NCI-H82 treated with DMSO at 0.1 percent for 48 hours (cell line): ENCODE data around the gene ATN1.

Experiments
- DNase-seq: peaks from one replicate; lab custom pipeline; 2025; ENCODE audit not compliant: unreplicated experiment; lab: John Stamatoyannopoulos, UW

Gene ATN1

GRCh38 chr12:6956021-6956727, 28.4 kb downstream of the ATN1 start:
- no peak for DNase-seq

GRCh38 chr12:6957151-6957701, 29.5 kb downstream of the ATN1 start:
- no peak for DNase-seq

- DNase-seq = no peak
Measured at GRCh38 chr12:6957741-6958608, 30.2 kb downstream of the ATN1 start.

- DNase-seq = no peak
Measured at GRCh38 chr12:6958609-6959057, 30.9 kb downstream of the ATN1 start.

- no peak for DNase-seq
Measured at GRCh38 chr12:6959058-6959804, 31.5 kb downstream of the ATN1 start.

- DNase-seq = no peak
Measured at GRCh38 chr12:6959805-6960592, 32.2 kb downstream of the ATN1 start.

GRCh38 chr12:6960593-6961277, 33.0 kb downstream of the ATN1 start:
- no peak for DNase-seq

- no peak for DNase-seq
Measured at GRCh38 chr12:6961278-6961694, 33.5 kb downstream of the ATN1 start.

GRCh38 chr12:6961695-6962284, 34.0 kb downstream of the ATN1 start:
- peak; percentile 45 for DNase-seq

- no peak for DNase-seq
Measured at GRCh38 chr12:6962285-6963015, 34.7 kb downstream of the ATN1 start.

- DNase-seq = no peak
Measured at GRCh38 chr12:6963016-6963731, 35.4 kb downstream of the ATN1 start.

GRCh38 chr12:6963791-6964413, 36.1 kb downstream of the ATN1 start:
- DNase-seq = no peak

- DNase-seq = no peak
Measured at GRCh38 chr12:6964605-6965025, 36.9 kb downstream of the ATN1 start.

GRCh38 chr12:6965026-6965661, 37.4 kb downstream of the ATN1 start:
- peak; percentile 52 for DNase-seq

- no peak for DNase-seq
Measured at GRCh38 chr12:6965714-6966113, 38.0 kb downstream of the ATN1 start.

- no peak for DNase-seq
Measured at GRCh38 chr12:6966351-6966750, 38.6 kb downstream of the ATN1 start.

- DNase-seq = no peak
Measured at GRCh38 chr12:6967651-6968100, 39.9 kb downstream of the ATN1 start.
